T-helper 2 cell treated with Interferon-gamma antibody and Interleukin-4, amounts not matched to agents 100 ng/mL and 5 ng/mL, for 36 hours (primary cell): ENCODE measurements around the gene LRP6. TPM values are rescaled to one million over a fixed set of nuclear protein-coding genes. Genes with fewer than 3 reads are reported as not detected.

Experiments used
- intact Hi-C: fragments of 100-400 bp; cut with micrococcal nuclease; formaldehyde crosslinking; loops from one replicate; pipeline ENCODE4 v1.15.1; 2023
- total RNA-seq: library from RNA; stranded (reverse); gene quantifications from 2 replicates; pipeline ENCODE4 v1.2.3, GENCODE V29; 2022

LRP6 gene
- total RNA-seq, 1 donor from 2014 or later, result 0.16 TPM

GRCh38 chr12:12081836-12082497 is 184.9 kb downstream of the LRP6 start:
- intact Hi-C loops, result loop anchor here (5.0 kb wide), 1 partner anchor 245 kb away; no protein-coding TSS in a partner anchor

GRCh38 chr12:12079291-12079690 is 187.6 kb downstream of the LRP6 start:
- intact Hi-C loops, result no loop called here

GRCh38 chr12:12072064-12072760 is 194.6 kb downstream of the LRP6 start:
- intact Hi-C loops, result no loop called here

GRCh38 chr12:12070674-12071656 is 195.9 kb downstream of the LRP6 start, which contains the start of gene BCL2L14:
TSS of gene BCL2L14 (plus strand) at chr12:12070939. CDS start at chr12:12079306, 8,367 bp downstream.
- intact Hi-C loops, result no loop called here

DNA sequence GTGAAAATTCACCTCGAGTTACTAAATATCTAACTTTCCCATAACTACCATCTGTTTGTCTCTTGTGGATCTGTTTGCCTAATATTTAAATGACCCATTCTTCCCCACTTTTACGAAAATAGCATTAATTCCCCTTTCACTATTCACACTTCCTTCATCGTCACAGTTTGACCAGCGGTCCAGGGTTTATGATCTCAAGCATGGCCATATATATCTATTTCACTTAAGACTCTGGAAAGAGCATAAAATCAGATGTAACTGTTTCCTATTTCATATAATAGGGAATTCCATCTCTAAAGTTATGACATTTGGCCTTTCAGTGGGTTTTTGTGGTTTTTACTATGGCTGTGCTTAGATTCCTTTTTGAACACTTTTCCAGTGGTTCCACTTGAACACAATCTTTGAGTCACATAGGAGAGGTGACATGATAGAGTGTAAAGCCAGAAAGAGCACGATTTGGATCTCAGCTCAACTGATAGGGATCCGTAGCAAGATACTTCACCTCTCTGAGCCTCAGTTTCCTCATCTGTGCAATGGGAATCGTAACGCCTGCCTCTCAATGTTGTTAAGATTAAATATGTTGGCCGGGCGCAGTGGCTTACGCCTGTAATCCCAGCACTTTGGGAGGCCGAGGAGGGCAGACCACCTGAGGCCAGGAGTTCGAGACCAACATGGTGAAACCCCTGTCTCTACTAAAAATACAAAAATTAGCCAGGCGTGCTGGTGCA is 196.9 kb downstream of the LRP6 start:
- intact Hi-C loops, result no loop called here

- intact Hi-C loops, result no loop called here
These were observed 198.1 kb downstream of the LRP6 start for GRCh38 chr12:12068751-12069150.

Other genes with a start within 250 kb of the LRP6 start
- 2.1 and 2.2 TPM in 2 replicates for gene BCL2L14, start 196.1 kb downstream of the LRP6 start, total RNA-seq
- gene MANSC1, start 83.2 kb upstream of the LRP6 start, total RNA-seq, result 0.61 and 0.66 TPM in 2 replicates
- gene BORCS5, start 90.0 kb upstream of the LRP6 start, total RNA-seq, result 19.9 and 22.7 TPM in 2 replicates